Measurements from ENCODE around the gene MAP2K4.

Gene MAP2K4

DNA sequence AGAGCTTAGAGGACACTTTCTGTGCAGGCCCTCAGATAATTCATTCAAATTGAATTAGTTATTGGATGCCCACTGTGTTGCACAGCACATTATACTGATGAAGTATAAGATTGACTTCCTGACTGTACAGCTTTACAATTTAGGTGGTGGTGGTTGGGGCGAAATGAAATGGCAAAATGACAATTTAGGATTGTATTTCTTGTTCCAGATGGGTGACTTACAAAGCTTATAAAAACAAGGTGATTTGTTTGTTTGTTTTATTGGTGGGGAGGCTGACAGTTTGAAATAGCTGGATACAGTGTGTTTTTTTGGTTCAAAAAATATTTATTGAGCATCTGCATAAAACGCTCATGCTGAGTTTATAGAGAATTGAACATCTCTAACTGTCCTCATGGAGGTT, 1.6 kb downstream of the MAP2K4 start (continued):
- TF ChIP-seq ZBTB49 (tag by site-specific recombination; IDR thresholded peaks at IDR 0.05; ENCODE audit: low read depth) = no peak
- TF ChIP-seq MZF1 (tag by site-specific recombination; IDR thresholded peaks at IDR 0.05; ENCODE audit: borderline replicate concordance) = no peak
- TF ChIP-seq ZNF558 (tag by site-specific recombination; IDR thresholded peaks at IDR 0.05) = no peak
- no peak for TF ChIP-seq ZNF214 (tag by site-specific recombination; IDR thresholded peaks at IDR 0.05; ENCODE audit: borderline replicate concordance)
- TF ChIP-seq ZIC2 (tag by site-specific recombination; IDR thresholded peaks at IDR 0.05) = peak; percentile 58; the same call in 1 of the 2 replicates
- no peak for TF ChIP-seq ZNF610 (tag by site-specific recombination; IDR thresholded peaks at IDR 0.05; ENCODE audit: borderline replicate concordance)
- no peak for TF ChIP-seq KLF9 (tag by site-specific recombination; IDR thresholded peaks at IDR 0.05; ENCODE audit: low read depth)
- TF ChIP-seq ZNF488 (tag by site-specific recombination; IDR thresholded peaks at IDR 0.05) = no peak
- no peak for TF ChIP-seq ZNF114 (tag by site-specific recombination; IDR thresholded peaks at IDR 0.05)
- TF ChIP-seq, protein P1, sequence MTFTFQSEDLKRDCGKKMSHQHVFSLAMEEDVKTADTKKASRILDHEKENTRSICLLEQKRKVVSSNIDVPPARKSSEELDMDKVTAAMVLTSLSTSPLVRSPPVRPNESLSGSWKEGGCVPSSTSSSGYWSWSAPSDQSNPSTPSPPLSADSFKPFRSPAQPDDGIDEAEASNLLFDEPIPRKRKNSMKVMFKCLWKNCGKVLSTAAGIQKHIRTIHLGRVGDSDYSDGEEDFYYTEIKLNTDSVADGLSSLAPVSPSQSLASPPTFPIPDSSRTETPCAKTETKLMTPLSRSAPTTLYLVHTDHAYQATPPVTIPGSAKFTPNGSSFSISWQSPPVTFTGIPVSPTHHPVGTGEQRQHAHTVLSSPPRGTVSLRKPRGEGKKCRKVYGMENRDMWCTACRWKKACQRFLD (tag by site-specific recombination; IDR thresholded peaks at IDR 0.05) = no peak
- peak; percentile 16; the same call in 1 of the 2 replicates for TF ChIP-seq IKZF3 (tag by site-specific recombination; IDR thresholded peaks at IDR 0.05)
- TF ChIP-seq ZNF391 (tag by site-specific recombination; IDR thresholded peaks at IDR 0.05; ENCODE audit: borderline replicate concordance, low read depth) = no peak
- TF ChIP-seq PRDM1 (tag by site-specific recombination; IDR thresholded peaks at IDR 0.05) = no peak
- TF ChIP-seq ZBTB21 (tag by site-specific recombination; IDR thresholded peaks at IDR 0.05) = no peak
- no peak for TF ChIP-seq ZNF10 (tag by site-specific recombination; IDR thresholded peaks at IDR 0.05)
- TF ChIP-seq ZNF398 (tag by site-specific recombination; IDR thresholded peaks at IDR 0.05) = no peak
- TF ChIP-seq, protein P2, sequence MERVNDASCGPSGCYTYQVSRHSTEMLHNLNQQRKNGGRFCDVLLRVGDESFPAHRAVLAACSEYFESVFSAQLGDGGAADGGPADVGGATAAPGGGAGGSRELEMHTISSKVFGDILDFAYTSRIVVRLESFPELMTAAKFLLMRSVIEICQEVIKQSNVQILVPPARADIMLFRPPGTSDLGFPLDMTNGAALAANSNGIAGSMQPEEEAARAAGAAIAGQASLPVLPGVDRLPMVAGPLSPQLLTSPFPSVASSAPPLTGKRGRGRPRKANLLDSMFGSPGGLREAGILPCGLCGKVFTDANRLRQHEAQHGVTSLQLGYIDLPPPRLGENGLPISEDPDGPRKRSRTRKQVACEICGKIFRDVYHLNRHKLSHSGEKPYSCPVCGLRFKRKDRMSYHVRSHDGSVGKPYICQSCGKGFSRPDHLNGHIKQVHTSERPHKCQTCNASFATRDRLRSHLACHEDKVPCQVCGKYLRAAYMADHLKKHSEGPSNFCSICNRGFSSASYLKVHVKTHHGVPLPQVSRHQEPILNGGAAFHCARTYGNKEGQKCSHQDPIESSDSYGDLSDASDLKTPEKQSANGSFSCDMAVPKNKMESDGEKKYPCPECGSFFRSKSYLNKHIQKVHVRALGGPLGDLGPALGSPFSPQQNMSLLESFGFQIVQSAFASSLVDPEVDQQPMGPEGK (tag by site-specific recombination; IDR thresholded peaks at IDR 0.05) = no peak
- no peak for TF ChIP-seq ZNF561 (tag by site-specific recombination; IDR thresholded peaks at IDR 0.05; ENCODE audit: borderline replicate concordance)
- TF ChIP-seq GFI1B (tag by site-specific recombination; IDR thresholded peaks at IDR 0.05) = peak; percentile 72; the same call in 1 of the 2 replicates
- no peak for TF ChIP-seq ZNF626 (tag by site-specific recombination; IDR thresholded peaks at IDR 0.05)
- TF ChIP-seq WT1 (tag by site-specific recombination; IDR thresholded peaks at IDR 0.05) = peak; percentile 58; the same call in 1 of the 2 replicates
- no peak for TF ChIP-seq ZNF777 (tag by site-specific recombination; IDR thresholded peaks at IDR 0.05; ENCODE audit: borderline replicate concordance)
- TF ChIP-seq ZNF571 (tag by site-specific recombination; IDR thresholded peaks at IDR 0.05) = no peak
- no peak for TF ChIP-seq ZNF560 (tag by site-specific recombination; IDR thresholded peaks at IDR 0.05; ENCODE audit: borderline replicate concordance)
- TF ChIP-seq ZNF843 (tag by site-specific recombination; IDR thresholded peaks at IDR 0.05) = 0 out of 2 replicates have a peak, but pooled peaks have one; percentile 38
- TF ChIP-seq ZFP37 (tag by site-specific recombination; IDR thresholded peaks at IDR 0.05) = no peak
- TF ChIP-seq ZBTB7A (tag by site-specific recombination; IDR thresholded peaks at IDR 0.05; ENCODE audit: low read depth) = no peak
- no peak for TF ChIP-seq ZNF701 (tag by site-specific recombination; IDR thresholded peaks at IDR 0.05)
- no peak for TF ChIP-seq ZNF350 (tag by site-specific recombination; IDR thresholded peaks at IDR 0.05)
- peak; percentile 19; the same call in 1 of the 2 replicates for TF ChIP-seq GLI2 (tag by site-specific recombination; IDR thresholded peaks at IDR 0.05; ENCODE audit: borderline replicate concordance, low read depth)
- TF ChIP-seq, protein P3, sequence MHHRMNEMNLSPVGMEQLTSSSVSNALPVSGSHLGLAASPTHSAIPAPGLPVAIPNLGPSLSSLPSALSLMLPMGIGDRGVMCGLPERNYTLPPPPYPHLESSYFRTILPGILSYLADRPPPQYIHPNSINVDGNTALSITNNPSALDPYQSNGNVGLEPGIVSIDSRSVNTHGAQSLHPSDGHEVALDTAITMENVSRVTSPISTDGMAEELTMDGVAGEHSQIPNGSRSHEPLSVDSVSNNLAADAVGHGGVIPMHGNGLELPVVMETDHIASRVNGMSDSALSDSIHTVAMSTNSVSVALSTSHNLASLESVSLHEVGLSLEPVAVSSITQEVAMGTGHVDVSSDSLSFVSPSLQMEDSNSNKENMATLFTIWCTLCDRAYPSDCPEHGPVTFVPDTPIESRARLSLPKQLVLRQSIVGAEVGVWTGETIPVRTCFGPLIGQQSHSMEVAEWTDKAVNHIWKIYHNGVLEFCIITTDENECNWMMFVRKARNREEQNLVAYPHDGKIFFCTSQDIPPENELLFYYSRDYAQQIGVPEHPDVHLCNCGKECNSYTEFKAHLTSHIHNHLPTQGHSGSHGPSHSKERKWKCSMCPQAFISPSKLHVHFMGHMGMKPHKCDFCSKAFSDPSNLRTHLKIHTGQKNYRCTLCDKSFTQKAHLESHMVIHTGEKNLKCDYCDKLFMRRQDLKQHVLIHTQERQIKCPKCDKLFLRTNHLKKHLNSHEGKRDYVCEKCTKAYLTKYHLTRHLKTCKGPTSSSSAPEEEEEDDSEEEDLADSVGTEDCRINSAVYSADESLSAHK (tag by site-specific recombination; IDR thresholded peaks at IDR 0.05) = peak; percentile 46; the same call in 1 of the 2 replicates
